HCEC 1CT (cell line): ENCODE results near the gene RAB34.
"Not testable (repeated sequence)": the region's sequence is repeated elsewhere in the genome, so short reads cannot be mapped to it uniquely, and the experiment has no call there.

Experiments
- DNase-seq: peaks from one replicate; pipeline ENCODE4 v3.0.0-alpha.2; 2017

The RAB34 gene

GRCh38 chr17:28745786-28746411 is 28.2 kb upstream of the RAB34 start:
- no peak for DNase-seq

GRCh38 chr17:28744972-28745785 is 27.5 kb upstream of the RAB34 start:
- peak; percentile 35 for DNase-seq

- peak; percentile 33 for DNase-seq
These were observed 26.7 kb upstream of the RAB34 start for GRCh38 chr17:28744104-28744971.

GRCh38 chr17:28743243-28744103 is 25.8 kb upstream of the RAB34 start, which contains the start of gene TRAF4:
TRAF4 (plus strand) TSS chr17:28744011; CDS start chr17:28744113, 102 bp downstream.
- peak; percentile 88 for DNase-seq

- DNase-seq = no peak
These were observed 24.0 kb upstream of the RAB34 start for GRCh38 chr17:28741358-28742349.

GRCh38 chr17:28740406-28741357 is 23.0 kb upstream of the RAB34 start:
- no peak for DNase-seq

- no peak for DNase-seq
These were observed 21.2 kb upstream of the RAB34 start for GRCh38 chr17:28738680-28739384.

- DNase-seq = no peak
These were observed 20.4 kb upstream of the RAB34 start for GRCh38 chr17:28737770-28738679.

- DNase-seq = no peak
These were observed 19.6 kb upstream of the RAB34 start for GRCh38 chr17:28737316-28737715.

- DNase-seq = not testable (repeated sequence)
These were observed 18.5 kb upstream of the RAB34 start for GRCh38 chr17:28735913-28736769.

- DNase-seq = no peak
These were observed 17.6 kb upstream of the RAB34 start for GRCh38 chr17:28735242-28735722.

- no peak for DNase-seq
These were observed 17.1 kb upstream of the RAB34 start for GRCh38 chr17:28734712-28735241.

GRCh38 chr17:28733346-28733745 is 15.7 kb upstream of the RAB34 start:
- DNase-seq = no peak

- DNase-seq = no peak
These were observed 12.3 kb upstream of the RAB34 start for GRCh38 chr17:28729950-28730330.

- DNase-seq = peak; percentile 92
These were observed 10.9 kb upstream of the RAB34 start, which contains the start of gene NEK8 for GRCh38 chr17:28728364-28729200. NEK8 (plus strand) TSS chr17:28728788; CDS start chr17:28728814, 26 bp downstream.
